HG03280 (cell line): ENCODE data around the gene UNC5B.
"Not testable (repeated sequence)": the region's sequence is repeated elsewhere in the genome, so short reads cannot be mapped to it uniquely, and the experiment has no call there.

Experiments
- ATAC-seq: cut with Tn5 transposase; IDR thresholded peaks from one replicate; pipeline ENCODE4 v1.9.1; 2021; ENCODE audit warnings: mild to moderate bottlenecking, moderate library complexity; ENCODE audit not compliant: unreplicated experiment

UNC5B gene

DNA sequence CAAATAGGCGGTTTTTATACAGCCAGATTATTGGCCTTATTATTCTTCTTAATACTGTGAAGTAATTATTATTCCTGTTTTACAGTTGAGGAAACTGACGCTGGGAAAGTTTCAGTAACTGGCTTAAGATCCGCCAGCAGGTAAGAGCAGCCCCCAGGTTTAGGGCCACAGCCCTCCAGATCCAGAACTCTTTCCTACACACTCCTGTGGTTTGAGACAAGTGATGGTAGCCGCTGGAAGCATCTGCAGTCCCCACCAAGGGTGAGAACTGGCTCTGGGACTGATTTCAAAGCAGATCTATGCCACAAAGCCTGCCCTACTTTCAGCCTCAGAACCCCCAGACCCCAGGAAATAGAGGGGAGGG, 3.0 kb upstream of the UNC5B start:
- no peak for ATAC-seq

DNA sequence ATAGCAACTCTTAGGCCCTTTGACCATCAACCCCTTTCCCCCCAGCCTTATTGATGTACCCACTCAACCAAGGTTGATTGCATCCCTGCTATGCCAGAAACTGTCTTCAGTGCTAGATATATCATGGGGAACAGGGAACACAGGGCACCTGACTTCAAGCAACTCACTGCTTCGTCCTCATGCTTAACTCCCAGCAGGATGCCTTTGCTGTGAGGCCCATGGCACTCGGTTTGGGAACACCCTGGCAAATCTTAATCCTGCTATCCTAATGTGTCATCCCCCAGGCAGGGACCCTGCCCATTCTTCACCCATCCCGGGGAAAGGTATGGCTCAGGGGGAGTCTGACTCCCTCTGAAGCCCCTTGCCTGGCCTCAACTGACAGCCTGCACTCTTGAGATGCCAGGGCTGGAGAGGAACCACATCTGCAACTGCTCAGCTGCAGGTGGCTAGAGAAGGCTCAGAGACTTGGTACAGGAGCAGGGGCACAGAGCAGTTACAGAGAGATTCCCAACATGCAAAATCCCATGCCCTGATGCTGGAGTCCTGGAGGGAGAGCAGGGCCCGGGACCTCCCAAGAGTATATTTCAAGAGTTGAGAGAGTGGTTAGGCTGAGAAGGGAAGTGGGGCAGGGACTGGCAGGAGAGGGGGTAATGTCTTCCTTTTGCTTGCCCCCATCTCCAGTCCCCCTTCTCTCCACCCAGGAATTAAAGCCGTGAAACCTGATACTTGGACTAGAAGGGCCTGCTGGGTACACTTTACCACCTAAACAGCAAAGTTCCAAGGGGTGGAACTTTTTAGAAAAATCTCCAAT, 2.4 kb upstream of the UNC5B start:
- no peak for ATAC-seq

DNA sequence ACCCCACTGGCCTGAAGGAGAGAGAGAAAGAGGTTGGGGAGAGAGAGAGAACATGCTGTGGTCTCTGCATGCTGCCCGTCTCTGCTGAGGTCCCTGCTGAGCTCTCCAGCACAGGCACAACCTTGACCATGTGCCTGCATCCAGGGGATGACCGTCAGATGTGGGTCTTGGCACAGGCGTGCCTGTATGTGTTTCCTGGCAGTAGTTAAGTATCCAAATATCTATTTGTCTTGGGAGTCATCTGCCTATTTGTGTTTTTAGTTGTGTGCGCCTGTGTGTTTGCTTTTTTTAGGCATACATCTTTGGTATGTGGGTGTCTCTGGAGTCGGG, 1.9 kb upstream of the UNC5B start:
- no peak for ATAC-seq

DNA sequence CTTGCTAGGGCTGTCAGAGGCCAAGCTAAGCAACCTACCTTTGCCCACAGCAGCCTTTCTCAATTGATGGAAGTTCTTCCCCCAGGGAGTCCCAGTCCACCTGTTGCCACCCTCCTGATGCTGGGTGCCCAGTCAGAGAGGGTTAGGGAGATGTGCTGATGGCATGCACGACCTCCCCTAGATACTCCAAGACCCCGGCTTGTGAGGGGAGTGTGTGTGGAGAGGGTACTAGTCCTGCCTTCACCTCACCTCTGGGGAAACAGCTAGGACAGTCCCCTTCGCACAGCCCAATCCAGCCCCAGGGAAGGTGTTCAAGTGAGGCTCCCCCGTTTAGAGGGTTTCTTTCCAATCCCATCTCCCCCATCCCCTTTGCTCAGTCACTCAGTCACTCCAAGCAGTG, 1.3 kb upstream of the UNC5B start:
- no peak for ATAC-seq

DNA sequence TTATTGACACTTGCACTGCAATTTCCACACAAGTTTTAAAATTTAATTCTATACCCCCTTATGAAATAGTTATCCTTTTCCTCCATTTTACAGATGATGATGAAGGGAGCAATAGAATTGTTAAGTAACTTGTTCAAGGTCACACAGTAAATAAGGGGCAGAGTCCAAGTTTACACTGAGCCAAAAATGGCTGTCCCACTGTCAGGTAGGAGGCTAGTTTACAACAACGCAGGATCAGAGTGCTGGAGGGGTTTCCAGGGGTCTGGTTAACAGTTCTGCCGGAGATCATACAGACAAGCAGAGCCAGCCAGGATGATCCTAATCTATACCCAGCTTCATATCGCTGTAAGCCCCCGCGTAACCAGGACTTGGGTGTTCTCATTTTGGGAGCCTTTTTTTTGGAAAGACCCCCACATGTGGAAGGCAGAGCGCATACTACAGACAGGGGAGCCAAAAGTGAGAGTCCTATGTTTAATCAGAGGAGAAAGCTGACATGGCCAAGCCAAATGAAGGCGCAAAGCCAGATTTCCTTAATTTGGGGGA, 524 bp upstream of the UNC5B start:
- ATAC-seq: no peak

DNA sequence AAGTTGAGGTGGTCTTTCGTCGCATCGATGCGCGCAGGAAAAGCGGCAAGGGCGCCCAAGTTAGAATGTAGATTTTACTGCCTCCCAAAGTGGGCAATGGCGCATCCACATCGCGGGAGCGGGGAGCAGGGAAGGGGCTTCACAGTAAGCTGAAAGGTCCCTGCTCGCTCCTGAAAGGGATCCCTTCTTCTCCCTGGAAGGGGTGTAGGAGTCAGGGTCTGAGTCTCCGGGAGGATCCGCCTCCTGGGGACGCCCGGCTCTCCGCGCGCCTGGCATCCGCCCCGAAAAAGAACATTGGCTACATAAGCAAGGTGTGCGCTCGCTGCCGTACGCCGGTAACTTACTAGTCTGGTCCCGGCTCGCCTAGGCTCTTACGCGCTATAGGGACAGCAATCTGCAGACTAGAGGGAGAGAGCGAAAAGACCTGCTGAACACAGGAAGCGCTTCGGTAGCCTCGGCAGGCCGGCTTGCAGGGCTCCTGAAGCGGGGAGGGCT, 804 bp downstream of the UNC5B start:
- no peak for ATAC-seq

DNA sequence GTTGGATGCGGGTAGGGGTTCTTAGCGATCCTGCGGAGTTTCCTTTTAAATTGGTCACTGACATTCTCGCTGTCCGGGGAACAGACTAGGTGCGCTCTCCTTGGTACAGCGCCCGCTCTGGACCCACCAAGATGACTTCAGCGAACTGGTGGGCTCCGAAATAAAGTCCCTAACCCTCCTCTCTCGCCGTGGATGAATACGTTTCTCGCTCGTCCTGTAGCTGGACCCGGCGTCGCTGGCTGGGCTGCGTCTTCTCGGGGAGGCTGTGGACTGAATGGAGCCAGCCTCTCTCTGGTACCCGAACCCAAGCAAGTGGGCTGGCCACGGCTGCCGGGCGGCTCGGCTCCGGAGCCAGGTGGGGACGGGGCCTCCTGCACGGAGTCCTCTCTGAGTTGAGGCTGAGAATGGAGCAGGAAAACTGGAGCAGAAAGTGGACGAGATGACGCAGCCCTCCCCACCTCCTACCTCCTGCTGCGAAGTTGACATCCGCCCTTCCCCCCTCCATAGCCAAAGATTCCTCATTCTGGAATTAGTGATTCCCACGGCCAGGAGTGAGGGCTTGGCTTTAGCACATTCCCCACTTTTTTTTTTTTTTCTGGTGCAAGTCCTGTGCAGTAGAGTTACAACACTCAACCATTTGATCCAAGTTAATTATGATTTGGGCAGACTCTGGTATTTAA, 1.5 kb downstream of the UNC5B start:
- ATAC-seq: no peak

DNA sequence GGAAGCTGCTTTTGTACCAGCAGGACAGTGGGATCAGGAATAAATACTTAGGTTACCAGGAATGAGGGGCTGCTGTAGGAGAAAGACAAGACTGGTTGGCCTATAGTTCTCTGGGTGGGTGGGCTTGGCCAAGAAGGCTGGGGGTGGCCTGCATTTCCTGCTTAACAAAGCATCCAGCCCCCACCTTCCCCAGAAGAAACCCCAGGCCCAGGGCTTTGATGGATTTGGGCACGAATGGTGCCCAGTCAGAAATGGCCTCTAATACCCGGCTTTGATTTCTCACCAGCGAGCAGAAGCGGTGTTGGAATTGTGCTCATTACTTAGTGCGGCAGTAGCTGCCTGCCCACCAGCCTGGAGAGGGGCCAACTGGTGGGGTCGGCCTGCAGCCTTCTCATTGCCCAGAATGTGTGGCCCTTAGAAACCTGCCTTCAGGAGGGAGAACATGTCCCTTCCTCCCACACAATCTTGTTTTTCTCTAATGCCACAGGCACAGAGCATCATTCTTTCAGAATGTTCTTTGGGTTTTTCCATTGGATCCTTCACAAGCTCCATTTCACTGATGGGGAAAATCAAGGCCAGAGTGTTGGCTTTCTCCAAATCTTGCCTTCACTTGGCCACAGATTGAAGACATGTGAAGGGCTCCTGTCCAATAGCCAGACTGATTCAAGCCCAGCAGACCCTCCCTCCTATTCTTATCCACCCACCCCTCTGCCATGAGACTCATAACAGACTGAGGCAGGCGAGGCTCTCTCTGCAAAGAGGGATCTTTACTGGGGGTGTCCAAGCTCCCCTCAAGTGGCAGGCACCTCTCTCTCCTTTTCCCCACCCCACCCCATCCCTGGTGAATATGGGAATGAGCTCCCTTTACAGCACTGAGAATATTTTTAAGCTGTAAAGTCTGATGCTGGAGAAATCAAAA, 2.5 kb downstream of the UNC5B start:
- ATAC-seq: no peak

DNA sequence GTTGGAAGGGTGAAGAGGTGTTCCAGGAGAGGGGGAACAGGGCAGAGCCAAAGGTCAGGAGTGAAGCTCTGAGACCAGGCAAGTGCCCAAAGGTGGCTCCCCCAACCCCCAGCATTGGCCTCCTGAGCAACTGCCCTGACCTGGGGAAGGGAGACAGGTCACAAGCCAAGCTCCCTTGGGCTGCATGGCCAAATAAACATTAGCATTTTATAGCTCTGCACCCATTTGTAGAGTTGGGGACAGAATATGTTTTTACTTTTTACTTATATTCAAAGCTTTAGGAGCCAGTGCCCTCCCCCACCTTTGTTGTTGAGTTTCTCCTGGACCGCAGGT, 4.0 kb downstream of the UNC5B start:
- ATAC-seq: no peak

DNA sequence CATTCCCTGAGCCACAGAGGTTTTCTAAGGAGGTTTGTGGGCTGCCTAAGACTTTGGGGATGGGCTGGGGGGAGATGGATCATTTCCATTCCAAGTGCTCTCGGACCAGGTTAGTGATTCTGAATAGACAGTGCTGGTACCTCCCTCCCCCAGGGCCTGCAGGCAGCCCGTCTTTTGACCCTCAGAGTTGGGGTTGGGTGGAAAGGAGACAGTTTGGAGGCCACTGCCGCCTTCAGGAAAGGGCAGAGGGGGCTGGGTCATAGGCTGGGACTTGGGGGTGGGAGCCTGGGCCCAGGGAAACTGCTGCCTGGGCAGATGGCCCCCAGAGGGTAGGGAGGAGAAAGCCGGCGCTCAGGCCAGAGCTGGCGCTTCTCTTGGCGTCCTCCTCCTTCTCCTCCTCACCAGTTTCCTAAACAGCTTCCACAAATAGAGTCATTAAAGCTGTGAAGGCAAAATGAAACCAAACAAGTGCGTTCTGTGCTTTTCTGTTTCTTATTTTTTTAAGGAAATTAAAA, 4.4 kb downstream of the UNC5B start:
- ATAC-seq: no peak

DNA sequence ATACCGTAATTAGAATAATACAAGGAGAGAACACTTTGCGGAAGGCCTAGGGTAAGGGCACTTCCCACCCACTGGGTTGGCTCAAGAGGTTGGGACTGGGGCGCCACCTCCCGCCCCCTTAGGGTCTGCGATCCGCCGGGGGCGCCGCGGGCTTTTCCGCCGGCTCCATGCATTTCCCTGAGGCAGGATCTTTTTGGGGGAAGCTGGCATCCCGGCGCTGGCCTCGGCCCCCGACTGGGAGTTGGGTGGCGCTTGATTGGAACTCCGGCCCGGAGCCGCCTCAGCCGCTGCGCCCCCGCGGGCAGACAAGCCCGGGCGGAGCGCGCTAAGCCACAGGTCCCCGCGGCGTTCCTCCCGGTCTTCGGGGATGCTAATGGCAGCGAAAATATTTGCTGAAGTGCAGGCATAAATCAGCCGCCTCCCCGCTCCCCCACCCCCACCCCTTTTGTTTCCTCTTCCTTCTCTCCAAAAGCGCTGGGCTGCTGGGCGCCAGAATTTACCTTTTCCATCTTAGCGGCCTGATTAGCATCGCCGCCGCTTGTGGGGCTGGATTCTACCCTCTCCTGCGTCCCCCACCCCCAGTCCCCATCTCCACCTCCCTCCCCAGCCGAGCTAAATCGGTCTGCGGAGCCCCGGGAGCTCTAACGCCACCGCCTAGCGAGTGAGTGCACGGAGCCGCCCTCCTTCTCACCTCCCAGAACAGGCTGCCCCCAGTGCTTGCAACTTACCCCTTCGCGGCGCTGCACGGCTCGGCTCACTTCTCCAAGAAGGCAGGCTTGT, 5.1 kb downstream of the UNC5B start:
- ATAC-seq: no peak

DNA sequence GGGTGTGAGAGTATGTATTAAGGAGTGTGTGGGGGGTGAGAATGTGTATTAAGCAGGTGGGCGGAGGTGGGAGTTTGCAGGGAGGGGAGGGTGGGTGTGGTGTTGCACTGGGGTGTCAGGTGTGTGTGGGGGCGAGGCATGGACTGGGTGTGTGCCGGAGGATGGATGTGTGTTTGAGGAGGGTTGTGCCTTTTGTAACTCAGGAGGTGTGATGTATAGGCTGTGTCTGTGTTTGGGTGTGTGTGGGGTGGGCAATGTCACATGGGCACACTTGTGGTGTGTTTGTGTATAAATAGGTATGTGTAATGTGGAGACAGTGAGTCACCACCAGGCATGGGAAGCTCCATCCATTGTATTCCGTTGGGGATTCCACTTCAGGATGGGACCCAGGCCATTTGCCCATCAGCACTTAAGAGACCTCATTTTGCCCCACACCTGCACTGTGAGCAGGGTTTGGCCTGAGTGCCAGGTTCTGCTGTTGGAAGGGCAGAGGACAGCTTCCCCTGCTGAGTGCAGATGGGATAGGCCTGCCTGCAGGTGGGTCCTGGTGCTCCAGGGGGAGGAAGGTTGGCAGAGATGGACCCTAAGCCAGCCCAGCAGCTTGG, 5.8 kb downstream of the UNC5B start:
- ATAC-seq: no peak

DNA sequence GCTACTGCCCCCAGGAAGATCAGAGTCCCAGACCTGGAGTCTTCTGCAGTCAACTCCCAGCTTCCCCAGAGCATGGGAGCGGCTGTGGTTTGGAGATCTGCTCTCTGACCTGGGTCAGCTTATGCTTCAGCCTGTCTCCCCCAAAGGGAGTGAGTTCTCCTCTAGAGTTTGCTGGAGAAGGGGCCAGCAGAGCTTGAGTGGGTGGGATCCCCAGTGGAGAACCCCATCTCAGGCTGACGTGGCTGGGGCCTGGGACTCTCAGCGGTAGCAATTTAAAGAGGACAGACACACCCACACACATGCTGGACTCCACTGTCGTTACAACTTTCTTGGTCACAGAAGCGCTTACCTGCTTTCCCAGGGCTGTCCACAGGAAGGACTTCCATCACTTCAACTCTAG, 6.3 kb downstream of the UNC5B start:
- ATAC-seq: no peak

DNA sequence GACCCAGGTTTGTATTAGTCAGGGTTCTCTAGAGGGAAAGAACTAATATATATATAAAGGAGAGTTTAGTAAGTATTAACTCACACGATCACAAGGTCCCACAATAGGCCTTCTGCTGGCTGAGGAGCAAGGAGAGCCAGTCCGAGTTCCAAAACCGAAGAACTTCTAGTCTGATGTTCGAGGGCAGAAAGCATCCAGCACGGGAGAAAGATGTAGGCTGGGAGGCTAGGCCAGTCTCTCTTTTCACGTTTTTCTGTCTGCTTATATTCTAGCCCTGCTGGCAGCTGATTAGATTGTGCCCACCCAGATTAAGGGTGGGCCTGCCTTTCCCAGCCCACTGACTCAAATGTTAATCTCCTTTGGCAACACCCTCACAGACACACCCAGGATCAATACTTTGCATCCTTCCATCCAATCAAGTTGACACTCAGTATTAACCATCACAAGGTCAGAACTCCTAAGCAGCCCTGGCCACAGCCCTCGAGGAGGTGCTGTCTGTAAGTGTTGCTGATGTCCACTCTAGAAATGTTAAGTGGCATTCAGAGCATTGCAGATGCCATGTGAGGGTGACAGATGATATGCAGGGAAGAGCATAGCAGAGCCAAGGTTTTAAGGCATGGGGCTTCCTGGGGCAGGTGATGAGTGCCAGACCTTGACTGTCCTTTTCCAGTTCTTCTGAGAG, 7.0 kb downstream of the UNC5B start:
- ATAC-seq: not testable (repeated sequence)

DNA sequence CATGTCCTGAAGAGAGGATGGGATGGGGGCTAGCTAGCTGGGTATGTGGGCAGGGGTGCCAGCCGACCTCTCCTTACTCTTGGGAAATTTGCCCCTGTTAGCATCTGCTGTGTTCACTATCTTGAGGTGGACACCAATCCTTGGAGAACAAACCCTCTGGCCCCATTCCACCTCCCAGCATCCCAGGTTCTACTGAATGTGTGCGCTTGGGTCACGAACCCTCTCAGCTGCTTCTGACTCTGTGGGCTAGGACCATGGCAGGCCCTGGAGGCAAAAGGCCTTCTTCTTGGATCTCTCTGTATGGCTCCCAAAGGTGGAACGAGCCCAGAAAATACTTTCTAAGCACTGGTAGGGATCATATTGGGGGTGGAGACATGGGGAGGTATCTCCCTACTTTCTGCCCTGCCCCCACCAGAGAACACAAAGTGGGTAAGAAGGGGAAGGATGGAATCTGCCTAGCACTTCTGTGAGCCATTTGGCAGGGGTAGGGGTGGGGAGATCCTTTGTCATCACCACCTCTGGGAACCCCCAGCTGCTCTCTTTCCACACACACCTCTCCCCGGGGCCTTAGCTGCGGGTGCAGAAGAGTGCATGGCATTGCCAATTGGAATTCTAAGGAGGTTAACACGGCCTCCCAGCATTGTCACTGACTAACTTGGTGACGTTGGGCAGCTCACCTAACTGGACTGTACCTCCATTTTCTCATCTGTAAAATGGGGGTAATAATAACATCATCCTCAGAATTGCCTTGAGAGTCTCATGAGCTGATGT, 7.7 kb downstream of the UNC5B start:
- no peak for ATAC-seq

DNA sequence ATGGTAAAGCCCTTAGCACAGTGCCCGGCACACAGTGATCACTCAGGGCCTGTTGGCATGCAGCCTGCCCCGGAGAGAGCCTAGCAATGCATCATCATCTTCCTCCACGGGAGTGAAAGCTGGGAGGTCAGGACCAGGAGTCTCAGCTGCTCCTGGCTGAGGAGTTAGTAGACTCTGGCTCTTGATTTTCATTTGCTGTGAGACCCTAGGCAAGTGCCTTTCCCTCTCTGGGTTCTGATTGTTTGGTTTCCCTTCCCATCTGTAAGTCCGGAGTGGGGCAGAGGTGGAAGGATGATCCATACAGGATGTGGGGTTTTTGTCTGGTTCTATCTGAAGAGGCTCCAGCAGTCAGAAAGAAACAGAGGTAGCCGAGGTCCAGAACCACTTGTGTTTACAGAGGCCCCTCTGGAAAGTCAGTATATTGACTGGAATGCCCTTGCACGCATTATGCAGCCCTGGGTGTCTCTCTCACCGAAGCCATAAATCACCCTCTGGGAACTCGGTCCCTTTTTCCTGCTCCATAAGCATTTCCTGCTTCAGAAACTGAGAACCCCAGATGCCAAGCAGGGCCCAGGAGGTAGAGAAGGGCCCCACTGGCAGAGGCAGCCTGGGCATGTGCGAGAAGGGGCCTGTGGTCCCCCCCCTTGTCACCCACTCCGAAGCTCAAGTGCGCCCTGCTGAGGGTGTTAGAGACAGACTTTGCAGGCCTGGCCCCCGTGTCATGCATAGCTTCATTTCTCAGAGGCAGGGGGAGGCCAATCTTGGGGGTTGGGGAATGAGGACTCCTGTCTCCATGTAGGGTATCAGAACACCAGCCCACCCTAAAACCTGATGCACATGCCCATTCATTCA, 8.5 kb downstream of the UNC5B start:
- ATAC-seq: no peak

DNA sequence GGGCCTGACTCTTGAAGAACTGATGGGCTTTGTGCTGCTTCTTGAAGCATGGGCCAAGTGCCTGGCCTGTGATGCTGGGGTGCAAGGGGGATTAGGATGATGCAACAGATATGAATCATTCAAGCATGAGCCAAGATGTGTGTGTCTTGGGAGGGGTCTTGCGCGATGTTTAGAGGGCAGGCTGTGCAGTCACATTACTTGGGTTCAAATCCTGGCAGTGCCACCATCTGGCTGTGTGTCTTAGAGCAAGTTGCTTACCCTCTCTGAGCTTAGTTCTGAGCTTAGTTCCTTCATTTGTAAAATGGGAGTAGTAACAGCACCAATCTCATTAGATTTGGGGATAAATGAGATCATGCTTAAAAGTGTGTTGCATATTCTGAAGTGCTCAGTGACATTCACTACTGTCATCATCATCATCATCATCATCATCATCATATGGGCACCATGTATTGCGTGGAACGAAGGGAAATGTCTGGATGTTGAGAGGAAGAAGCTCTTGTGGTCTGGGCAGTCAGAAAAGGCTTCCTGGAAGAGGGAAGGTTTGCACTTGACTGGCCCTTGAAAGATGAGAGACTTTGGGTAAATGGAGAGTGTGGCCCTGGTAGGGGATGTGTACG, 9.3 kb downstream of the UNC5B start:
- no peak for ATAC-seq
